Central memory CD8-positive, alpha-beta T cell (primary cell): Measurements from ENCODE around the gene SMAD2.

Experiments used
- ATAC-seq: fragments of 150-1000 bp; cut with Tn5 transposase; replicated peaks from 2 replicates; pipeline ENCODE4 v1.10.0; 2022; ENCODE audit warnings: mild to moderate bottlenecking, moderate FRiP score, moderate number of reproducible peaks; ENCODE audit not compliant: poor library complexity, severe bottlenecking; ENCODE audit errors: extremely low read depth
- DNase-seq, 2 donors: peaks; one replicate each; pipeline ENCODE4 v3.0.0; 2021; ENCODE audit warnings: low spot score in 2 of 2
- H3K27ac Mint-ChIP-seq: one replicate; pipeline ENCODE4 v1.8.0; 2022; ENCODE audit warnings: low read depth, mild to moderate bottlenecking, moderate library complexity, mixed read lengths
- H3K27me3 Mint-ChIP-seq: one replicate; pipeline ENCODE4 v1.8.0; 2022; ENCODE audit warnings: mixed read lengths
- H3K36me3 Mint-ChIP-seq: one replicate; pipeline ENCODE4 v1.8.0; 2022; ENCODE audit warnings: mild to moderate bottlenecking, moderate library complexity, mixed read lengths; ENCODE audit not compliant: insufficient read depth
- H3K4me1 Mint-ChIP-seq: one replicate; pipeline ENCODE4 v1.8.0; 2022; ENCODE audit warnings: mixed read lengths
- H3K4me3 Mint-ChIP-seq: one replicate; pipeline ENCODE4 v1.8.0; 2022; ENCODE audit warnings: mild to moderate bottlenecking, moderate library complexity, mixed read lengths
- H3K9me3 Mint-ChIP-seq: one replicate; pipeline ENCODE4 v1.8.0; 2022; ENCODE audit warnings: mixed read lengths

SMAD2 gene

DNA sequence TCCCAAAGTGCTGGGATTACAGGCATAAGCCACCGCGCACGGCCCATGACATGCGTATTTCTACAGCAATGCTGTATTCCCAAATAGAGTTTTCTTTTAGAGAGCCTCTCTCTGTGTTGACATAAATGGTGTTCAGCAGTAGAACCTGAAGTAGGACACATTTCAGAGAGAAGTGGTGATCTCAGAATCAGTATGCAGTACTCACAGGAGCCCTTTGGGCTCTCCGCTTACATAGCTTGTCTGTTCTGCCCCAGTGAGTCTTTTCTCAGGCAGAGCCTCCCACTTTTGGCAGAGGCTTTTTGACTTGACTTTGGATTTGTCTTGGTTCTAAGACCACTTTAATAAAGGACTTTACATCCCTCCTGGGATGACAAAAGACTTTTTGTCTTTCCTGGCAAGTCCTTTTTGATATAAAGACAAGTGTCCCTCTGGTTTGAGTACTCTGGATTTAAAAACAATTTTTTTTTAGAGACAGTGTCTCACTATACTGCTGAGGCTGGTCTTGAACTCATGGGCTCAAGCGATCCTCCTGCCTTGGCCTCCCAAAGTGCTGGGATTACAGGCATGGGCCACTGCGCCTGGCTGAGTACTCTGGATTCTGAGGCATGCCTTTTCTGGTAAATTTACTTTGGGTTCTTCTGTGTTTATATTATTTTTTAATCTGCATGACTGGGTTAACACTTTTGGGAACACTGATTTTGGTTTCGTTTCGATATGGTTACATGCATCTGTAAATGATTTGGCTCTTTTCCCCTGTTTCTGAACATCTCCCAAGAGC, 113.3 kb downstream of the SMAD2 start:
- ATAC-seq (no peak), DNase-seq (no peak)
- Mint-ChIP-seq H3K27ac (no peak overlapping the region), H3K36me3 (peaks cover 2% of the 10 kb centered on the region), H3K4me3 (no peak overlapping the region), H3K27me3 (no peaks in the 10 kb centered on the region), H3K9me3 (no peaks in the 10 kb centered on the region), H3K4me1 (no peaks in the 10 kb centered on the region)

DNA sequence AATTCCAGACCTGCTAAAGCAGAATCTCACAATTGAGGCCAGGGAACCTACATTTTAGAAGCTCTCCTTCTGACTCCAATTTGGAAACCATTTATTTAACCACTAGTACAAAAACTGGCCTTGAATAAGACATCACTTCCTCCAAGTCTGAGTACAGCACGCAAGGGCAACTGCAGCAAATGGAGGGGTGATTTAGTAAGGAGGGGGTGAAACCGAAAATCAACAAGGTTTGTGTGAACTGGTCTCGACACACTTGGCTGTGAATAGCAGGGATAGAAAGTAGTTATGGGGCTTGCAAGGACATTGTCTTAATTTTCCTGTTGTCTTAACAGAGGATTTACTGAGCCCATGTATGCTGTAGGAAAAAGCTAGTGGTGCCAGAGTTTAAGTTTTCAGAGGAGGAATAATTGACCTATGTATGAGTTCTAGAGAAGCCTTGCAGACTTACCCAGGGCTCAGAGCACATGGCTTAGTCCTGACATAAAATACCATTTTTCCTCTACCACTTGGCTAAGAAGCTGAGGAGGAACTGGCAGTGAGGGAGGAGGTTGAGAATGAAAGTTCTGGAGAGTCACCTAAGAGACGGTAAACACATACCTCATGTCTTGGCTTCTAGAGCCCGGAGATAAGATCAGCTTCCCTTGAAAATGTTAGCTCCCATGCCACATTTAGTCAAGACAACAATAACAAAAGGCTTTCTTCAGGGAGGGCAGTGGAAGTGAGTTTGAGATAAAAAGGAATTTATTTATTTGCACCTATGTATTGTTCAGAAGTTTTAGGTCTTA, 114.8 kb downstream of the SMAD2 start:
- no peaks in the 10 kb centered on the region for H3K27me3 Mint-ChIP-seq
- H3K4me1 Mint-ChIP-seq, result no peaks in the 10 kb centered on the region
- H3K27ac Mint-ChIP-seq, result no peak overlapping the region
- no peak overlapping the region for H3K4me3 Mint-ChIP-seq
- no peak for DNase-seq
- no peak for ATAC-seq
- no peaks in the 10 kb centered on the region for H3K9me3 Mint-ChIP-seq
- no peaks in the 10 kb centered on the region for H3K36me3 Mint-ChIP-seq

- Mint-ChIP-seq H3K4me3 (no peak overlapping the region), H3K4me1 (no peaks in the 10 kb centered on the region), H3K36me3 (peaks cover 1% of the 10 kb centered on the region), H3K9me3 (no peaks in the 10 kb centered on the region), H3K27me3 (peaks cover 8% of the 10 kb centered on the region), H3K27ac (no peak overlapping the region)
- DNase-seq, result no peak
- no peak for ATAC-seq
These were observed 121.0 kb downstream of the SMAD2 start for GRCh38 chr18:47809420-47809819.

DNA sequence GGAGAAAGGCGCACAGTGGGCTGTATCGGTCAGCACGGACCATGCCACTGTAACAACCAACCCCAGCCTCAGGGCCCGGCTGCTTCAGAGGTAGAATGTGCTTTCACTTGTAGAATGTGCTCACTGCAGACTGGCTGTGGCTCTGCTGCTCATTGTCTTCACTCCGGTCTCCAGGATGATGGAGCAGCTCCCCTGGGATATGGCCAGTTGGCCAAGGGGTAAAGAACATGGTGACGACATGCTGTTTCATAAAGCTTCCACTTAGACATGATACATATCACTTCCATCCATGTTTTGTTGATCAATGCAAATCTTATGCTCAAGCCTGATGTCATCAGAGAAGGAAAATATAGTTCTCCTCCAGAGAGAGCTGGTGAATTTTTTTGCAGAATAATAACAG, 127.7 kb downstream of the SMAD2 start:
- Mint-ChIP-seq H3K27me3 (peaks cover 9% of the 10 kb centered on the region), H3K4me1 (no peaks in the 10 kb centered on the region), H3K36me3 (peaks cover 1% of the 10 kb centered on the region), H3K27ac (no peak overlapping the region), H3K4me3 (no peak overlapping the region), H3K9me3 (no peaks in the 10 kb centered on the region)
- no peak for ATAC-seq
- DNase-seq, result no peak

DNA sequence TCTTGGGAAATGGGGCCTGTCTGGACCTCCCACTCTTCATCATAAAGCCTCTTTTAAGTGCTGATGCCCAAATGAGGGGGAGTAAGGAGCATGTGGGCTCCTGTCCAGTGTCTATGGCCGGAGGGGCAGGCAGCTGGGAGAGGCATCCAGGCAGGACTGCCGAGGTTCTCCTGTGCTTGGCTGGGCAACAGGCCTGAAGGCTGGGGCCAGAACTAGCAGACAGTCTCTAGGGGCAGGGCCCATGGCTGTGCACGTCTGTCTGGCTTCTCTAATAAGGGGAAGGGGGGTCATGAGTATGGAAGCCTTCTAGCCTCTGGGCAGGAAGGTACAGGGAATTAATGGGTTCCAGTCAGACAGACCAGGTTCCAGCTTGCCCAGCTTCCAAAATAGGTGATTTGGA, 128.6 kb downstream of the SMAD2 start:
- no peak overlapping the region for H3K4me3 Mint-ChIP-seq
- H3K36me3 Mint-ChIP-seq, result no peaks in the 10 kb centered on the region
- no peak overlapping the region for H3K27ac Mint-ChIP-seq
- no peak for ATAC-seq
- H3K27me3 Mint-ChIP-seq, result peaks cover 9% of the 10 kb centered on the region
- DNase-seq, result no peak
- no peaks in the 10 kb centered on the region for H3K9me3 Mint-ChIP-seq
- H3K4me1 Mint-ChIP-seq, result no peaks in the 10 kb centered on the region

DNA sequence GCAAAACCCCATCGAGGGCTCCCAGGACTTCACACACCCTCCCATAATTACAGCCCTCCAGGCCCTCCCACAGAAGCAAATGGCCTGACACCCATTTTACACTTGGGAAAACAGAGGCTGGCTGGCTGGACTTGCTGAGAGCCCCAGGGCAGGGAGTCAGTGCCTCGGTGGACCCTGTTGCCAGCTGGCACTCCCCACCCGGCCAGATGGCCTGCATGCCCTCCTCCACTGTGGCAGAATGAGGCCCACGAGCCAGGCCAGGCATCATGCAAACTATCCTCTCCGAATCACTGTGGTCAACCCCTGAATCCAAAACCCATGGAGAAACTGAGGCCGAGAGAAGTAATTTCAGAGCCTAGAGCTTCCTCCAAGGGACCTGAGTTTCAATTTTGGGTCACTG, 129.7 kb downstream of the SMAD2 start:
- Mint-ChIP-seq H3K36me3 (no peaks in the 10 kb centered on the region), H3K9me3 (no peaks in the 10 kb centered on the region), H3K4me1 (no peaks in the 10 kb centered on the region)

DNA sequence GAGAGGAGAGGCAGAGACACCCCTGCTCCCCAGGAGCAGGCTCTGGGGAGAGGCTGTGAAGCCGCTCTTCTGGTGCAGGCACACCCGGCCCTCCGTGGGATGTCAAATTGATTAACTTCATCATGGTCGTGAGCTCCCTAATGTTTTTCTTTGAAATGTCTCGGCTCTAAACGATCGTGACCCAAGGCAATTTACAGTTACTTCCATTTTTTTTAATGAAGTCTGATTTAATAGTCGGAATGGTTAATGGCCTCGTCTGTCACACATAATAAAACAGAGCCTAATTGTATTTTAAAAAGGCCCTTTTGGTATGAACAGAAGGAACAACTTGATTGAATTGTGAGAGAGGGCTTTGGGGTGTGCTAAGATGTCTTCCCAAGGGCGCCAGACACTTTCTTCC, 130.2 kb downstream of the SMAD2 start:
- Mint-ChIP-seq H3K27me3 (peaks cover 16% of the 10 kb centered on the region), H3K36me3 (no peaks in the 10 kb centered on the region), H3K27ac (no peak overlapping the region), H3K9me3 (no peaks in the 10 kb centered on the region), H3K4me1 (no peaks in the 10 kb centered on the region), H3K4me3 (no peak overlapping the region)
- DNase-seq (no peak), ATAC-seq (no peak)

More for the DNA sequence above, 129.7 kb downstream of the SMAD2 start:
- no peak overlapping the region for H3K27ac Mint-ChIP-seq
- DNase-seq (no peak), ATAC-seq (no peak)
- H3K27me3 Mint-ChIP-seq, result peaks cover 10% of the 10 kb centered on the region
- H3K4me3 Mint-ChIP-seq, result no peak overlapping the region

- Mint-ChIP-seq H3K9me3 (no peaks in the 10 kb centered on the region), H3K4me3 (no peak overlapping the region), H3K27me3 (peaks cover 10% of the 10 kb centered on the region), H3K36me3 (no peaks in the 10 kb centered on the region), H3K27ac (no peak overlapping the region), H3K4me1 (no peaks in the 10 kb centered on the region)
- ATAC-seq, result no peak
- DNase-seq, result no peak
These were observed 131.1 kb downstream of the SMAD2 start for GRCh38 chr18:47799376-47799775.

DNA sequence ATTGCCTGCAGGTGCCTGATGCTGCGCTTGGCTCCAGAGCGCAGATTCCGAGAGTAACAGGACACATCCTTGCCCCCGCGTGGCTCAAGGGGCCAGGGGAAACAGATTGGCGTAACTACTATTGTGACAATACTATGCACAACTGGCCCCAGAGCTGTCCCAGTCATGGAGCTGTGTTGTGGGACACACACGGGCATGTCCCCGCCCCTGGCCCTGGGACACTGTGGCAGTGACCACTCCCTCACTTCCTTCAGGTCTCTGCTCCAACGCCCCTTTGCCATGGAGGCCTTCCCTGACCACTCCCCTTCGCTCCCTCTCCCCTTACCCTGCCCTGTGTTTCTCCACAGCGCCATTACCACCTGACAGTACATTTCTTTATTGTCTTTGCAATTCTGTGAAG, 132.1 kb downstream of the SMAD2 start:
- H3K9me3 Mint-ChIP-seq, result no peaks in the 10 kb centered on the region
- H3K27ac Mint-ChIP-seq, result no peak overlapping the region
- H3K4me1 Mint-ChIP-seq, result no peaks in the 10 kb centered on the region
- DNase-seq, result no peak
- no peak overlapping the region for H3K4me3 Mint-ChIP-seq
- no peaks in the 10 kb centered on the region for H3K36me3 Mint-ChIP-seq
- no peak for ATAC-seq
- H3K27me3 Mint-ChIP-seq, result peaks cover 19% of the 10 kb centered on the region

- Mint-ChIP-seq H3K9me3 (no peaks in the 10 kb centered on the region), H3K4me1 (no peaks in the 10 kb centered on the region), H3K27ac (no peak overlapping the region), H3K27me3 (peaks cover 21% of the 10 kb centered on the region), H3K4me3 (no peak overlapping the region), H3K36me3 (no peaks in the 10 kb centered on the region)
- no peak for DNase-seq
- no peak for ATAC-seq
These were observed 133.3 kb downstream of the SMAD2 start for GRCh38 chr18:47797126-47797525.

DNA sequence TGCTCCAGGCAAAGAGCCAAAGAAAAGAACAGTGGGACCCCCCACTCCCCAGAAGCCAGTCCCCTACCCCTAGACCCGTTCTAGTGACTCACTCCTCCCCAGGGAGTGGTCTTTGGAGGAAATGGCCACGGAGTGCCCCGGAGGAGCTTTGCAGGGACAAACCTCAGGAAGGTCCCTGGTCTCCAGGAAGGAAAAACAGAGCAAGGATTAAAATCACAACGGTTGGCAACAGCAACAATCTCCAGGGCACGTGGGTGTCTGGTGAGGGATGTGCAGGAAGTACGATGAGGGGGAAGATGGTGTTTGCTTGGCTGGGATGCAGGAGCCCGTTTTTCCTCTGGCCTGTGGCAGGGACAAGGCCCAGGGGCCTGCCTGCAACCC, 135.0 kb downstream of the SMAD2 start:
- H3K36me3 Mint-ChIP-seq, result no peaks in the 10 kb centered on the region
- H3K27me3 Mint-ChIP-seq, result peaks cover 21% of the 10 kb centered on the region
- H3K4me1 Mint-ChIP-seq, result no peaks in the 10 kb centered on the region
- H3K27ac Mint-ChIP-seq, result no peak overlapping the region
- no peaks in the 10 kb centered on the region for H3K9me3 Mint-ChIP-seq
- H3K4me3 Mint-ChIP-seq, result no peak overlapping the region
- DNase-seq (no peak), ATAC-seq (no peak)

- Mint-ChIP-seq H3K27ac (no peak overlapping the region), H3K9me3 (no peaks in the 10 kb centered on the region), H3K27me3 (peaks cover 21% of the 10 kb centered on the region), H3K4me3 (no peak overlapping the region), H3K36me3 (no peaks in the 10 kb centered on the region), H3K4me1 (no peaks in the 10 kb centered on the region)
- ATAC-seq, result no peak
- DNase-seq, result no peak
These were observed 135.6 kb downstream of the SMAD2 start for GRCh38 chr18:47794725-47795433.

GRCh38 chr18:47793609-47794008, 136.8 kb downstream of the SMAD2 start:
- Mint-ChIP-seq H3K9me3 (no peaks in the 10 kb centered on the region), H3K27ac (no peak overlapping the region), H3K36me3 (no peaks in the 10 kb centered on the region), H3K4me1 (no peaks in the 10 kb centered on the region), H3K27me3 (peaks cover 22% of the 10 kb centered on the region), H3K4me3 (no peak overlapping the region)
- ATAC-seq (no peak), DNase-seq (no peak)
